ENCODE measurements around the gene SLC7A6. TPM values are rescaled to one million over a fixed set of nuclear protein-coding genes. Genes with fewer than 3 reads are reported as not detected.

Gene SLC7A6
- total RNA-seq, 1 donor from 2014 or later, result 54.1 TPM

GRCh38 chr16:68310437-68310773, 46.1 kb downstream of the SLC7A6 start:
- Mint-ChIP-seq H3K36me3 (ENCODE audit: low read depth) (peaks cover 51% of the 10 kb centered on the region), H3K27ac (peak overlapping the region; percentile 93), H3K4me3 (peak overlapping the region; percentile 98), H3K9me3 (no peaks in the 10 kb centered on the region), H3K27me3 (no peaks in the 10 kb centered on the region), H3K4me1 (peaks cover 38% of the 10 kb centered on the region)
- no peak for DNase-seq
- intact Hi-C loops (cut with micrococcal nuclease), result loop anchor here (1.0 to 2.0 kb wide), 7 partner anchors 18 to 464 kb away; partner anchors contain the start of genes CENPT, NUTF2, PLA2G15 and SLC7A6
- CTCF ChIA-PET, result interaction anchor here (0.8 to 2.4 kb wide), 11 partner anchors 10 to 70 kb away, joined by 3 to 47 read pairs (median 4); partner anchors contain the start of gene SLC7A6
- TF ChIP-seq, protein P1, sequence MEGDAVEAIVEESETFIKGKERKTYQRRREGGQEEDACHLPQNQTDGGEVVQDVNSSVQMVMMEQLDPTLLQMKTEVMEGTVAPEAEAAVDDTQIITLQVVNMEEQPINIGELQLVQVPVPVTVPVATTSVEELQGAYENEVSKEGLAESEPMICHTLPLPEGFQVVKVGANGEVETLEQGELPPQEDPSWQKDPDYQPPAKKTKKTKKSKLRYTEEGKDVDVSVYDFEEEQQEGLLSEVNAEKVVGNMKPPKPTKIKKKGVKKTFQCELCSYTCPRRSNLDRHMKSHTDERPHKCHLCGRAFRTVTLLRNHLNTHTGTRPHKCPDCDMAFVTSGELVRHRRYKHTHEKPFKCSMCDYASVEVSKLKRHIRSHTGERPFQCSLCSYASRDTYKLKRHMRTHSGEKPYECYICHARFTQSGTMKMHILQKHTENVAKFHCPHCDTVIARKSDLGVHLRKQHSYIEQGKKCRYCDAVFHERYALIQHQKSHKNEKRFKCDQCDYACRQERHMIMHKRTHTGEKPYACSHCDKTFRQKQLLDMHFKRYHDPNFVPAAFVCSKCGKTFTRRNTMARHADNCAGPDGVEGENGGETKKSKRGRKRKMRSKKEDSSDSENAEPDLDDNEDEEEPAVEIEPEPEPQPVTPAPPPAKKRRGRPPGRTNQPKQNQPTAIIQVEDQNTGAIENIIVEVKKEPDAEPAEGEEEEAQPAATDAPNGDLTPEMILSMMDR (IDR thresholded peaks at IDR 0.05), result no peak
- POLR2A ChIA-PET, result interaction anchor here (0.7 to 5.4 kb wide), 20 partner anchors 9 to 1002 kb away, joined by 3 to 104 read pairs (median 5); partner anchors contain the start of genes NFATC3, PLA2G15, RANBP10 and SLC7A6
- no peak for ATAC-seq (ENCODE audit: low read depth)

GRCh38 chr16:68310774-68311511, 46.6 kb downstream of the SLC7A6 start, which contains the start of the genes PRMT7 and SLC7A6OS:
Gene PRMT7, plus strand, starts transcription at chr16:68311019. Its CDS starts 4,961 bp downstream, at chr16:68315980.
Gene SLC7A6OS, minus strand, starts transcription at chr16:68310946. Its CDS starts 20 bp downstream, at chr16:68310926.
- peaks cover 38% of the 10 kb centered on the region for H3K4me1 Mint-ChIP-seq
- H3K27me3 Mint-ChIP-seq, result no peaks in the 10 kb centered on the region

DNA sequence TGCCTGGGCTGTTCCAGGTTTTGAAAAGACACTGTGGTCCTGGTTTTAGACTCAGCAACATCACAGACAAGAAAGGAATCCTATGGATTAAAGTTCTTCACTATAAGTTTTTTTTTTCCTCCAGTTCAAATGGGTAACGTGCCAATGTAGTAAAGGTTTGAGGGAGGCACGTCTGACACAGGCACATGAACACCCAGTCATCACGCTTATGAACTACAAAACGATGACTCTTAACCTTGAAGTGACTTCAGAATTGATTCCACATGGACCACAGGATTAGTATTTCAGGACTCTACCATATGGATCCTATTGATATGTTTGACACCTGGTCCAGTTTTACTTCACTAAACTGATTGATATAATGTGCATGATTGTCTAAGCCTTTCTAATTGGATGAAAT, 48.8 kb downstream of the SLC7A6 start:
- H3K4me1 Mint-ChIP-seq, result peaks cover 35% of the 10 kb centered on the region
- no peak overlapping the region for H3K27ac Mint-ChIP-seq
- H3K27me3 Mint-ChIP-seq, result no peaks in the 10 kb centered on the region
- TF ChIP-seq, protein P1 (IDR thresholded peaks at IDR 0.05), result no peak
- no peaks in the 10 kb centered on the region for H3K9me3 Mint-ChIP-seq
- ATAC-seq (ENCODE audit: low read depth) (no peak), DNase-seq (no peak)
- no peak overlapping the region for H3K4me3 Mint-ChIP-seq
- H3K36me3 Mint-ChIP-seq (ENCODE audit: low read depth), result peaks cover 52% of the 10 kb centered on the region
- ChIA-PET POLR2A (no interaction called here), CTCF (interaction anchor here (1.2 kb wide), 1 partner anchor 52 kb away, joined by 3 read pairs; no protein-coding TSS in a partner anchor)
- intact Hi-C loops (cut with micrococcal nuclease), result no loop called here

More at GRCh38 chr16:68310774-68311511, 46.6 kb downstream of the SLC7A6 start, which contains the start of the genes PRMT7 and SLC7A6OS:
- Mint-ChIP-seq H3K36me3 (ENCODE audit: low read depth) (peaks cover 51% of the 10 kb centered on the region), H3K9me3 (no peaks in the 10 kb centered on the region), H3K27ac (peak within 1 kb of the TSS; percentile 93), H3K4me3 (peak within 1 kb of the TSS; percentile 98)
- peak; percentile 87 for DNase-seq
- intact Hi-C loops (cut with micrococcal nuclease), result loop anchor here (1.0 to 2.0 kb wide), 7 partner anchors 17 to 464 kb away; partner anchors contain the start of genes CENPT, NUTF2, PLA2G15 and SLC7A6
- TF ChIP-seq, protein P1 (IDR thresholded peaks at IDR 0.05), result no peak
- ChIA-PET POLR2A (interaction anchor here (0.5 to 5.4 kb wide), 23 partner anchors 8 to 1292 kb away, joined by 3 to 104 read pairs (median 5); partner anchors contain the start of genes NFATC3, PLA2G15, RANBP10 and SLC7A6), CTCF (interaction anchor here (0.8 to 2.4 kb wide), 13 partner anchors 10 to 70 kb away, joined by 3 to 47 read pairs (median 4); partner anchors contain the start of gene SLC7A6)
- peak; percentile 99 for ATAC-seq (ENCODE audit: low read depth)

DNA sequence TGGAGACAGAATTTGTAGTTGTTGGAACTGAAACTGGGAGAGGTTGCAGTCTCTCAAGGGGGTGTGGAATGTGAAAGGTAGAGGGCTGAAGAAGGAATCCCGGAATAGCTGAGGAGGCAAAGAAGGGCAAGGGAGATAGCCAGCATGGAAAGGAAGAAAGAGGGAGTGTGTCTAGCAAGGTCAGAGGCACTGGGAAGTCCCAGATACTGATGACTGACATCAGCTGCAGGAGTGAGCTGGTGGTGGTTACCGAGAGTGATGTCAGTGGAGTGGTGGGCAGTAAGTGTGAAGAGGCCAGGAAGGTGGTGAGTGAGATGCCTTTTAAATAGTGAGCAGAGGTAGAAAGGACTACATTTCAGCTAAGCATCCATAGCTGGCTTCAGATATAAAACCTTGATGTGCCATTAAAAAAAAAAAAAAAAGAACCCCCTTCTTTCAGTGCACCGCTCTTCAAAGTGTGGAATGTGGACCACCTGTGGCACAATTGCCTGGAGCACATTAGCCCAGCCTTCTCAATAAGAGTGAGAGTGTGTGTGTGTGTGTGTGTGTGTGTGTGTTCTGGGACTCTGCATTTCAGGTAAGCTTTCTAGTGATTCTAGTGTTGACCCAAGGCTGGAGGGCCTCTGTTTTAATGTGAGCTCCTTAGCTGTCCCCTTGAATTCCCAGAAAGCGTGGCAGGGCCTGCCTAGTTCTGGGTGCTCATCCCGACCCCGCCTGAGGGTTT, 55.0 kb downstream of the SLC7A6 start:
- H3K27ac Mint-ChIP-seq, result peak overlapping the region; percentile 72
- ChIA-PET CTCF (interaction anchor here (1.0 to 17.1 kb wide), 3 partner anchors 9 to 58 kb away, joined by 3 to 321 read pairs (median 5); partner anchors contain the start of gene SLC7A6), POLR2A (interaction anchor here (0.7 to 1.3 kb wide), 4 partner anchors 9 to 211 kb away, joined by 3 to 7 read pairs (median 6); partner anchors contain the start of genes PRMT7, SLC7A6 and SLC7A6OS)
- H3K36me3 Mint-ChIP-seq (ENCODE audit: low read depth), result peaks cover 55% of the 10 kb centered on the region
- H3K27me3 Mint-ChIP-seq, result no peaks in the 10 kb centered on the region
- TF ChIP-seq, protein P1 (IDR thresholded peaks at IDR 0.05), result no peak
- no peak overlapping the region for H3K4me3 Mint-ChIP-seq
- peaks cover 7% of the 10 kb centered on the region for H3K4me1 Mint-ChIP-seq
- DNase-seq, result no peak
- intact Hi-C loops (cut with micrococcal nuclease), result no loop called here
- H3K9me3 Mint-ChIP-seq, result no peaks in the 10 kb centered on the region
- peak; percentile 79 for ATAC-seq (ENCODE audit: low read depth)
